GM12875 (cell line): ENCODE measurements around the gene PLCD4.

Source experiments
- H3K4me3 ChIP-seq: one replicate; pipeline ENCODE4 v1.5.1; 2011; ENCODE audit warnings: low read depth, low read length, control low read depth
- CTCF ChIP-seq: IDR thresholded peaks from 2 replicates; pipeline ENCODE4 v1.5.1; 2011; ENCODE audit warnings: low read depth, mild to moderate bottlenecking, control low read depth, inconsistent platforms, low read length, moderate library complexity, borderline replicate concordance; ENCODE audit not compliant: insufficient read depth

Gene PLCD4

DNA sequence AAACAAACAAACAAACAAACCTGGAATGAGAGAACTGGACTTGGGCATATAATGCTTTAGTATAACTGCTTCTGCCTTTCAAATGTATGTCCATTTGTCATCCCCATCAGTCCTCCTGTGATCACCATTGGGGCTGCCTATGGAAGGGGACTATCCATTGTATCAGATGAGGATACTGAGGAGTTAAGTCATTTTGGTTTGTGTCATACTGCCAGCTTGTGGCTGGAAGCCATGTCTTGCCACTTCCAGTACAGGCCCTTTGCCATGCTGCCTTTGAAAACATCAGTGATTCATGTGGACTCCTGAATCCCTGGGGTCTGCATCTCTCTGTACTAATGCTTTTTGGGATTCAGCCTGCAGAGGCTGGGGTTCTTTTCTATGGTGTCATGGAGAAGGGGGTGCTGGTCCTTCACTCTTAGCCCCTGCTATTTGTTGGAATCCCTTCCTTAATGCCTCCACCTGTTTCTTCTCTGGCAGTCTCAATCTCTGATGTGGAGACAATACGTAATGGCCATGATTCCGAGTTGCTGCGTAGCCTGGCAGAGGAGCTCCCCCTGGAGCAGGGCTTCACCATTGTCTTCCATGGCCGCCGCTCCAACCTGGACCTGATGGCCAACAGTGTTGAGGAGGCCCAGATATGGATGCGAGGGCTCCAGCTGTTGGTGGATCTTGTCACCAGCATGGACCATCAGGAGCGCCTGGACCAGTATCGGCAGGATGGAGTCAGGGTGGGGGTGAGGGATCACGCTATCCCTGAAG is 10.6 kb downstream of the PLCD4 start:
- no peak overlapping the region for H3K4me3 ChIP-seq
- no peak for TF ChIP-seq CTCF

DNA sequence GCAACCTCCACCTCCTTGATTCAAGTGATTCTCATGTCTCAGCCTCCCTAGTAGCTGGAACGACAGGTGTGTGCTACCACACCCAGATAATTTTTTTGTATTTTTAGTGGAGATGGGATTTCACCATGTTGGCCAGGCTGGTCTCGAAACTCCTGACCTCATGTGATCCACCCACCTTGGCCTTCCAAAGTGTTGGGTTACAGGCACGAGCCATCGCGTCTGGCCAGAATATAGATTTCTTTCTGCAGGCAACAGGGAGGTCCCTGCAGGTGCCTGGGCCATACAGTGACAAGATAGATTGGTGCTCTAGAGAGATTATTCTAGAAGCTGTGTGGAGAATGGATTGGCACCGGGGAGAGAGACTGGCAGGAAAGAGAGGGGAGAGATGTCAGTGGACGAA is 13.3 kb downstream of the PLCD4 start:
- TF ChIP-seq CTCF: no peak
- H3K4me3 ChIP-seq: no peak overlapping the region

GRCh38 chr2:218622606-218623365 is 15.1 kb downstream of the PLCD4 start:
- H3K4me3 ChIP-seq: no peak overlapping the region
- TF ChIP-seq CTCF: no peak

- TF ChIP-seq CTCF: no peak
- no peak overlapping the region for H3K4me3 ChIP-seq
Observed at GRCh38 chr2:218623366-218623705, 15.6 kb downstream of the PLCD4 start.

DNA sequence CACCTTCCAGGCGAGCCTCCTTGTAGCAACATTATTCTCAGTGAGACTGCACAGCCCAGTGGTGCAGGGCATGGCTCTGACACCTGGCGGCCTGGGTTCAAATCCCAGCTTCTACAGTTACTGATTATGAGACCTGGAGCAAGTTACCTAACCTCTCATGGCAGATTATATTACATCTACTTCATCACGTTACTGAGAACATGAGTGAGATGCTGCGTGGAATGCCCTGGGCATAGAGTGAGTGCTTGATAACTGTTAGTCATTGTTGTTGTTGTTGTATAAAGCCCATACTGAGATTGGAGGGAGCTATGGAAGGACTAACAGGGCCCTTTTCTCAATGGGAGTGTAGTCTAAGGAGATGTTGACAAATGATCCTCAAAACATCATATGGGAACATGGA is 18.7 kb downstream of the PLCD4 start:
- TF ChIP-seq CTCF: no peak

DNA sequence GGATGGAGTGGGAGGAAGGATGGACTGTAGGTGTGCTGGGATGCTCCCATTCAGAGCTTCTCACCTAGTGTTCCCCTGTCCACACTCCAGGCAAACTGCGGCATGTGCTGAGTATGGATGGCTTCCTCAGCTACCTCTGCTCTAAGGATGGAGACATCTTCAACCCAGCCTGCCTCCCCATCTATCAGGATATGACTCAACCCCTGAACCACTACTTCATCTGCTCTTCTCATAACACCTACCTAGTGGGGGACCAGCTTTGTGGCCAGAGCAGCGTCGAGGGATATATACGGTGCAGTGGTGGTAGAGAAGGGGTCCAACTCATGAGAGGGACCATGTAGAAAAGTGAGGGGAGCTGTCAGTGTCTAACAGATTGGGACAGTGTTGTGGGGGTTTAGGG is 20.2 kb downstream of the PLCD4 start:
- no peak overlapping the region for H3K4me3 ChIP-seq

More for the DNA sequence above, 18.7 kb downstream of the PLCD4 start:
- H3K4me3 ChIP-seq: no peak overlapping the region

More for the DNA sequence above, 20.2 kb downstream of the PLCD4 start:
- no peak for TF ChIP-seq CTCF
